ENCODE data around the gene RNGTT.

Gene RNGTT

DNA sequence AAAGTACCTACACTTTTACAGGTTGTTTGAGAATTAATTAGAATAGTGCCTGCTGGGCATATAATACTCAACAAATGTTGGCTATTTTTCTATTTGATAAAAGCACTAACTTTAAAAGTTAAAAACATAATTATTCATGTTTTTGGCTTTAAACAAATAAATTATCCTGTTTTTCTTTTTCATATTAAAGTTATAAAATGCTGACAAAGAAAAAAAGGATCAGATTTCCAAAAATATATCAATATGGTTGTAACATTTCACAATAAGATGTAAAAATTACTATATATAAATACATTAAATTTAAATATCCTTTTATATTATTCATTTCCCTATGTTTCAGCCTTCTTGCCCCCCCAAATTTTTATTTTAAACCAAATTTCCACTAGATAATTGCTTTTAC lies 312.0 kb downstream of the RNGTT start:
- no peak overlapping the region for H3K27ac ChIP-seq
- H3K27me3 ChIP-seq (ENCODE audit: insufficient read depth, low read depth, severe bottlenecking), result no peaks in the 10 kb centered on the region
- no peak for DNase-seq
- H3K4me3 ChIP-seq (ENCODE audit: low read depth, low read length), result no peak overlapping the region
- H3K9me3 ChIP-seq (ENCODE audit: severe bottlenecking), result no peaks in the 10 kb centered on the region
- H3K36me3 ChIP-seq, result no peaks in the 10 kb centered on the region
- TF ChIP-seq, protein P1, sequence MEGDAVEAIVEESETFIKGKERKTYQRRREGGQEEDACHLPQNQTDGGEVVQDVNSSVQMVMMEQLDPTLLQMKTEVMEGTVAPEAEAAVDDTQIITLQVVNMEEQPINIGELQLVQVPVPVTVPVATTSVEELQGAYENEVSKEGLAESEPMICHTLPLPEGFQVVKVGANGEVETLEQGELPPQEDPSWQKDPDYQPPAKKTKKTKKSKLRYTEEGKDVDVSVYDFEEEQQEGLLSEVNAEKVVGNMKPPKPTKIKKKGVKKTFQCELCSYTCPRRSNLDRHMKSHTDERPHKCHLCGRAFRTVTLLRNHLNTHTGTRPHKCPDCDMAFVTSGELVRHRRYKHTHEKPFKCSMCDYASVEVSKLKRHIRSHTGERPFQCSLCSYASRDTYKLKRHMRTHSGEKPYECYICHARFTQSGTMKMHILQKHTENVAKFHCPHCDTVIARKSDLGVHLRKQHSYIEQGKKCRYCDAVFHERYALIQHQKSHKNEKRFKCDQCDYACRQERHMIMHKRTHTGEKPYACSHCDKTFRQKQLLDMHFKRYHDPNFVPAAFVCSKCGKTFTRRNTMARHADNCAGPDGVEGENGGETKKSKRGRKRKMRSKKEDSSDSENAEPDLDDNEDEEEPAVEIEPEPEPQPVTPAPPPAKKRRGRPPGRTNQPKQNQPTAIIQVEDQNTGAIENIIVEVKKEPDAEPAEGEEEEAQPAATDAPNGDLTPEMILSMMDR (IDR thresholded peaks at IDR 0.05; ENCODE audit: low read depth, low read length), result no peak

DNA sequence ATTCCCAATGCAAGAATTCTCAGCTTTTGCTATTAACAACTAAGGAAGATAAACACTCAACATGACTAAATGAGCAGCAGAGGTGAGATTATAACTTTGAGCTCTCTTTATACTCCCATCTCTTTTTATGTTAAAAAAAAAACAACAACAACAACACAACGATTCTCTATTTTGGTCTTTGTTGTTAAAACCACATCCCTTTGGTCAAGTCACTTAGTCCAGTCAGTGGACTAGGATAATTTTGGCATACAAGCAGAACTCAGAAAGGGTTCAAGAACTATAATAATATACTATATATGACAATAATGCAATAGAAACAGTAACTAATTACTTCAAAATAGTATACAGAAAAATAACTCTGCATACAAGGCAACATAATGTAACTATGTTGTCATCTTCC lies 312.4 kb downstream of the RNGTT start:
- TF ChIP-seq, protein P1 (IDR thresholded peaks at IDR 0.05; ENCODE audit: low read depth, low read length), result no peak
- no peak for DNase-seq
- Histone ChIP-seq H3K4me3 (ENCODE audit: low read depth, low read length) (no peak overlapping the region), H3K27ac (no peak overlapping the region), H3K36me3 (no peaks in the 10 kb centered on the region), H3K9me3 (ENCODE audit: severe bottlenecking) (no peaks in the 10 kb centered on the region), H3K27me3 (ENCODE audit: insufficient read depth, low read depth, severe bottlenecking) (no peaks in the 10 kb centered on the region)

DNA sequence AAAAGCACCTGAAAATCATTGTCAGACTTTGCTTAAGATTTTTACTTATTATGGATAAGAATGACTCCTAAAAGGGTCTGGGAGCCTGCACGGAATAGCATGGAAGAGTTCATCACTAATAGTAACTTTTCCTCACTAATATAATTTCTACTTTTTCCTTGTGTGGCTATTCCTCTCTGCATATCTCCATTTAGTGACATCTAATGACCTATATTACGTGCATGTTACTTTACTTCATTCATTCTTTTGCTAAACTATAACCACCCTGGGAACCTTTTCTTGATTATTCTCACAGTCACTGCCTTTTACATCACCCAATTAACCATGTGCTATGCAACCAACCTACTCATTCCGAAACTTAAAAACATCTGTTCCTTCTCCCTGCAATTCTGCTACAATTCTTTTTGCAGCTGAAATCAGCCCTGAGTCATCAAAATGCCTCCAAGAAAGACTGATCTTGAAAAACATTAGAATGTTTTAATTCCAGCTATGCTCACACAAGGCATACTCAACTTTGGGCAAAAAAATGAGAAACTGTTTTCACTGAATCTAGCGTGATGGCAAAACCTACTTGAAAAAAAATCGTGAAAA lies 313.3 kb downstream of the RNGTT start:
- no peaks in the 10 kb centered on the region for H3K27me3 ChIP-seq (ENCODE audit: insufficient read depth, low read depth, severe bottlenecking)
- H3K4me3 ChIP-seq (ENCODE audit: low read depth, low read length), result no peak overlapping the region
- TF ChIP-seq, protein P1 (IDR thresholded peaks at IDR 0.05; ENCODE audit: low read depth, low read length), result no peak
- no peak for DNase-seq
- H3K27ac ChIP-seq, result no peak overlapping the region
- no peaks in the 10 kb centered on the region for H3K36me3 ChIP-seq
- no peaks in the 10 kb centered on the region for H3K9me3 ChIP-seq (ENCODE audit: severe bottlenecking)

DNA sequence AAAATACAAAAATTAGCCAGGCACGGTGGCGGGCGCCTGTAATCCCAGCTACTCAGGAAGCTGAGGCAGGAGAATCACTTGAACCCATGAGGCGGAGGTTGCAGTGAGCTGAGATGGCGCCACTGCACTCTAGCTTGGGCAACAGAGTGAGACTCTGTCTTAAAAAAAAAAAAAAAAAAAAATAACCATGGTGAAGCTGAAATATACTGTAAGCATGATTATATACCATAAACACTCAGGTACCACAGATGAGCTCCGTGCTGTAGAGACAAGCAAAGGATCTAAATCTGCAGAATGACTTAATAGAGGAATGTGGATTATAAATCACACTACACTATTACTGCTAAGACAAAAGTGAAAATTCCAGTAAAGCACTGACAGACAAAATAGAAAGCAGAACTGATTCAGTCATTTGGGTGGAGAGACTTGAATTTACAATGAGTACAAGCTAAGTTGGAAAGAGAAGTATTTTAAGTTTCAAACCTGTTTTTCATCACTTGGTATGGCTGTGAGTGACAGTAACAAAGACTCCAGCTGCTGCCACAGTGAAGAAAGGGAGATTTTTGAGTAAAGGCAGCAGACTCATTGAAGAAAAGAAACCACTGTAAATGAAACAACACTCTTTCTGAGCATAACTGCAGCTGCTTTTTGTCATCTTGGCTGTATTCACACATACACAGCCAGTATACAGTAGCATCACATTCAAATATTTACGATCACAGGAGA lies 322.1 kb downstream of the RNGTT start:
- TF ChIP-seq, protein P1 (IDR thresholded peaks at IDR 0.05; ENCODE audit: low read depth, low read length), result no peak
- Histone ChIP-seq H3K4me3 (ENCODE audit: low read depth, low read length) (no peak overlapping the region), H3K27ac (no peak overlapping the region)

DNA sequence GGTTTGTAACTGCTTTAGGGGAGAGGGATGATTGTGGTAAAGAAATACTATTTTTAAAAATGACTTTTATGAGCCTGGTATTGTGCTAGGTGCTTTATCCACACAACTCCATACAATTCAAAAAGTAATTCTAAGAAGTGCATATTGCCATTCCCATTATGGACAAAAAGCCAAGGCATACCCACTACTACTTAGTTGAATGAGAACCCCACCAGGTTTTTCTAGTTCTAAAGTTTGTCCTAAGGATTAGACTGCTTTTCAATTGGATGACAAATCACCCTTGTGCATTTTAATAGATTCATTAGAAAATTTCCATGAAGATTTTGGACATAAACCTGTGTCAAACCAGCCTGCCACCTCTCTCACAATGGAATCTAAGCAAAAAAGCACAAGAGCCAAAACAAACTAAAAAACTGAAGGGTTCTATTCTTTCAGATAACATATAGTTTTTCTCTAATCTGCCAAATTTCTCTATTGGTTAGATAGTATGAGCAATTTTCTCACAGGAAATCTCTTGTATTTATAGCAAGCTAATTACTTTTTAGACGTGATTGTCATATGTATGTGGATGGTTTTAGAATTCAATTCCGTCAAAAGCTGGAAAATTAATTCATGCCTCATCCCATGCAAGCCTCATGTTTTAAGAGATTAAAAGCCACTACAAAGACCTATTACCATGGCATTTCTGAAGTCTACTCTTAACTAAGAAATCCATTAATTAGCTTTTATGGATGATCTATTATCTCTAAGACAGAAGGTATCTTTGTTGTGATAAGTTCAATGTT lies 325.5 kb downstream of the RNGTT start:
- no peaks in the 10 kb centered on the region for H3K27me3 ChIP-seq (ENCODE audit: insufficient read depth, low read depth, severe bottlenecking)
- H3K27ac ChIP-seq, result no peak overlapping the region
- H3K4me3 ChIP-seq (ENCODE audit: low read depth, low read length), result no peak overlapping the region
- no peak for DNase-seq
- H3K36me3 ChIP-seq, result no peaks in the 10 kb centered on the region
- H3K9me3 ChIP-seq (ENCODE audit: severe bottlenecking), result no peaks in the 10 kb centered on the region
- TF ChIP-seq, protein P1 (IDR thresholded peaks at IDR 0.05; ENCODE audit: low read depth, low read length), result no peak

More for the DNA sequence above, 322.1 kb downstream of the RNGTT start:
- Histone ChIP-seq H3K27me3 (ENCODE audit: insufficient read depth, low read depth, severe bottlenecking) (no peaks in the 10 kb centered on the region), H3K36me3 (no peaks in the 10 kb centered on the region), H3K9me3 (ENCODE audit: severe bottlenecking) (no peaks in the 10 kb centered on the region)
- DNase-seq, result no peak

All from WERI-Rb-1 (cell line).